NOMO-1 treated with dmso at 0.1 percent for 144 hours (cell line): ENCODE data around the gene PCBD1.

Source experiments
- DNase-seq: peaks from one replicate; lab custom pipeline; 2025; ENCODE audit not compliant: unreplicated experiment; lab: John Stamatoyannopoulos, UW

The PCBD1 gene

DNA sequence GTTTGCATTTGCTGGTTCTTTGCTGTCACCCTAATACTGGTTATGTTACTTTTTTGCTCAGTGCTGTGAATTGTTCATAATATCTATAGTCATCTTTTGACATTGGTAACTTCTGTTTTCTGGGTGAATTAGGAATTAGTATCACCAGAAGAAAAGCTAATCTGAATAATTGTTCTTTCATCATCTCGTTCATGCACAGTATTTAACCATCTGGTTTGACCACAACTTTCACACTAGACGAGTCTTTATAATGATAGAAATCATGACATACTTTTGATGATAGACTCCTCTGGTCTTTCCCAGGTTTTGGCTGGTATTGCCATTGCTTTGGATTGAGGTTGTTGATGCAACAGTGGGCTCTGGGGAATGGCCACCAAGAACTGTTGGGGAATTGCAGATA lies 47.5 kb downstream of the PCBD1 start:
- DNase-seq: no peak

DNA sequence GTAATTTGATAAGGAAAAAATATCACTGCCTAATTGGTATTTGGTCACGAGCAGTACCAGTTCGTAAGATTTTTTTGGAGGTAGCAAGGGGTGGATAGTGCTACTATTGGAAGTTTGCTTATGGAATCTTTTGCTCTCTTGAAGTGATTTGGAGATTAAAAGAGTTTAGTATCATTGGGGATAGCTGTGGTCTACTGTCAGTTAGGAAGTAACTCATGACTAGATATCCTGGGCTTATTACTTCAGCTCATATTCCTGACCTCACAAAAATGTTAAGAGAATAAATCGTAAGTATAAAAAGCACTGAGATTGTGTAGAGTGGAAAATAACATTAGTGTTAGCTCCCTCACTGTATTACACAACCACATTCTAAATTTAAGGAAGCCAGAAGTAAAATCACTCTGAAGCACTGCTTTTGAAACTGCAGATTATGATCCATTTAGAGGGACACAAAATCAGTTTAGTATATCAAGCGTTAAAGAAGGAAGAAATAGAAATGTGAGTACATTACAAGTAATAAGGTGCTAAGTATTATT lies 50.0 kb downstream of the PCBD1 start:
- no peak for DNase-seq

DNA sequence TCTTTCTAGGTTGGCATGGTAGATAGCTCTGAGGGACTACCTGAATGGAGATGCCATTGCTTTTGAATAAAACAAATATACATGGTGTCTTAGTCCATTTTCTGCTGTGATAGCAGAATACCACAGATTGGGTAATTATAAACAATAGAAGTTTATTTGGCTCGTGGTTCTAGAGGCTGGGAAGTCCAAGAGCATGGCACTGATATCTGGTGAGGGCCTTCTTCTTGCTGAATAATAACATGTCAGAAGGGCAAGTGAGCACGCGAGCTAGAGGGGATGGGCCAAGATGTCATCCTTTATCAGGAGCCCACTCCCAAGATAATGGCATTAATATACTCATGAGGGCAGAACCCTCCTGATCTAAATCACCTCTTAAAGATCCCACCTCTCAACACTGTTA lies 50.7 kb downstream of the PCBD1 start:
- DNase-seq: no peak

DNA sequence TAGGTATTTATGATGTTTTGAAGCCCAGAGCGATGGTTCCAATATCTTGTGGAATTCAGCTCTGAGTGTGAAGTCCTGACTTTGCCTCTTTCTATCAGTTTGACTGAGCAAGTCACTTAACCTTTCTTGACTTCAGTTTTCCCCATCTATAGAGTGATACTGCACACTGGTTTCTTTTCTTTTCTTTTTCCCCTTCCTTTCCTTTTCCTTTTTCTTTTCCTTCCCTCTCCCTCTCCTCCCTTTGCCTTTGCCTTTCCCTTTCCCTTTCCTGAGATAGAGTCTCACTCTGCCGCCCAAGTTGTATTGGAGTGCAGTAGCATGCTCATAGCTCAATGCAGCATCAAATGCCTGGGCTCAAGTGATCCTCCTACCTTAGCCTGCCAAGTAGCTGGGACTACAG lies 52.0 kb downstream of the PCBD1 start:
- no peak for DNase-seq

DNA sequence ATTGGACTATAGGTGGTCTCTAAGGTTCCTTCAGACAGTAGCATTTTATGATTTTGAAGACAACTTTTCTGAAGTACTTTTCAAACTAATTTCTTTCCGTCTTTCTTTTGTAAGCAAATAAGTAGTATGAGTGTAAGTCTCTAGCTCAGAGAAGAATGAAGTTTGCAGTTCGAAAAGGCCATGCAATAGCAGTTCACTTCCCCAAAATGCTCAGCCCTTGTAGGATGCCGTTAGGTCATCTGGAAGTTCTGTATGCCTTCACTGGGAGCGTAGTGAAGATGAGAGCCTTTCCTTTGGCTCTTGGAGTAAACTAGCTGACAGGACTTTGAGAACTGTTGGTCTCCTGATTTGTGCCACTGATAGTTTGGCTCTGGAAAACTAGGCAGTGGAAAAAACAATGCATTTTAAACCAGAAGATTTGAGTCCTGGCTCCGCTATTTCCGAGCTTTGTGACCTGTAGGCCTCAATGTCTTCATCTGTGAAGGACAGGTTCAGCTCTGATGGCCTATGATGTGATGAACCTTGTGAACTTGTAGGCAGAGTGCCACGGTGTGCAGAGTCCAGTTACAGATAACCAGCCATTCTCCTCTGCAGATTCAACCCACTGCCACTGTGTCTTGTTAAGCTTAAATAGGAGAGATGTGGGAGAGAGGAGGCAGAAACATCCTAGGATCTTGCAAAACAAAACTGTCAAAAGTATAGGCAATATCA lies 53.8 kb downstream of the PCBD1 start:
- DNase-seq: no peak

DNA sequence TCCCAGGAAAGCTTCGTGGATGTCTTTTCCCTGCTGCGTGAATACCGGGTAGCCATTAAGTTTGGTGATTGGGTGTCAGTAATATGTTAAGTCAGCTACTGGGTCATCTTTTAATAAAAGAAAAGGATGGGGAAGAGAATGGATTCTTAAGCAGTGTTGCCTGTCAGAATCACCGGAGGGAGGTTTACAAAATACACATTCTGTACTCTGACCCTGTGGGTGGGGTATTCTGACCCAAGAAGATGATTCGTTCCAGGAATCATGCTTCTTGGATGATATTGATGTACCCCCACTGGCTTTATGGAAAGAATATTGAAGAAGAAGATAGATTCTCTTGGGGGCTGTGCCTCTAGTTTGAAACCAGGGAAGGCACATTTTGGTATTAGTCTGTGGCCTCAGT lies 54.3 kb downstream of the PCBD1 start:
- DNase-seq: no peak

DNA sequence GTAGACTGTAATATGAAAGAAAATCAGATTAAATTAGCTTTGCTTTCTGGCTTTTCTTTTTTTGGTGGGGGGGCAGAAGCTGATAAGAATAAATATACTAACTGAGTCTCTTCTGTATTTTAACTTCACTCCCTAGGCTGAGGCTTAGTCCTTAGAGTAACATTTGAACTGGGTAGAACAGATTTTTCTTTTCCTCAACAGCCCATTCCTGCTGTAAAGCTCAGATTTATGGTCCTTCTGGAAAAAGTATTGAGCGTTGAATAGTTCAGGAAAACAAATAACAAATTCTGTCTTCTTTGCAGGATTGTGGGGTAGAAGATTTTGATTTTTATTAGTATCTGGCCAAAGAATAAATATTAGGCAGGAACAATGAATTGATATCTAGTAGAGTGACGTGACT lies 54.8 kb downstream of the PCBD1 start:
- DNase-seq: no peak
